ENCODE measurements around the gene PPP6C.
"Not testable (repeated sequence)": the region's sequence is repeated elsewhere in the genome, so short reads cannot be mapped to it uniquely, and the experiment has no call there.

The PPP6C gene

DNA sequence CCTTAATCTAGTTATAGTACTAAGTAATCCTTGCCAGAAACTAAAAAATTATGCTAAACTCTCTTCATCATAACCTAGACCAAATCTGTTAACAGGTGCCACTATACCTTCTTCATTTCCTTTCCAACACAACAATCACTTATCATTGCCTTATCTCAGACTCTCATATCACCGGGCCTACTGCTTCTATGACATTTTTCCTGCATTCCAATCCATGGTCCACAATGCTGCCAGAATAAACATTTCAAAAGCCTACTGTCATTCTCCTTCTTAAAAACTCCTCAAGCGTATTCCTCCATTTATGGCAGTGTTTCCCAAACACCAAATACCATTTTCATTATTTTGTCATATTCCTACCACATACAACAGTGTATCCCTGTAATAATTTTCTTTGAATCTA lies 6.5 kb downstream of the PPP6C start:
- no peak for DNase-seq (ENCODE audit: low read depth in 3 of 3)

DNA sequence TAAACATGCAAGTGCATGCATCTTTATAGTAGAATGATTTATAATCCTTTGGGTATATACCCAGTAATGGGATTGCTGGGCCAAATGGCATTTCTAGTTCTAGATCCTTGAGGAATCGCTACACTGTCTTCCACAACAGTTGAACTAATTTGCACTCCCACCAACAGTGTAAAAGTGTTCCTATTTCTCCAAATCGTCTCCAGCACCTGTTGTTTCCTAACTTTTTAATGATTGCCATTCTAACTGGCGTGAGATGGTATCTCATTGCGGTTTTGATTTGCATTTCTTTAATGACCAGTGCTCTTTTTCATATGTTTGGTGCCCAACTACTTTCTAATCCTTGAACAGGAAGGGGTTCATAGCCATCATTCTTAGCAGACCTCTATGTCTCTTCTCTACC lies 7.8 kb downstream of the PPP6C start:
- DNase-seq (ENCODE audit: low read depth in 3 of 3) = not testable (repeated sequence)

DNA sequence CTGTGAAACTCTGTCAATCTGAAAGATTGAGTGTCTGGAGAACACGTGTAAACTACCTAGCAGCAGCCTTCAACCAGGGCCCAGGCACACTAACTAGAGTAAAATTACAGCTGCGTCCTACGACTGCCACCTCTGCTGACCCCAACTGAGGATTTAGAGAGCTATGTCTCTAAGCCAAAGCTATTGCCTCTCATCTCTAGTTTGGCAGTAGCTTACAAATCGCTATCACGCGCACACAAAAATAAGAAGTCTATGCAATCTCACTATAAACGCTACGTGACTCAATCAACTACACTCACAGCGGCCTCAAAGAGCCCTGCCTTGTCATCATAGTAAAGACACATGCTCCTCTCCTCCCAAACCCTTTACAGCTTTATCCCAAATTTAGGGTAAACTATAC lies 8.7 kb downstream of the PPP6C start:
- DNase-seq (ENCODE audit: low read depth in 3 of 3) = no peak

DNA sequence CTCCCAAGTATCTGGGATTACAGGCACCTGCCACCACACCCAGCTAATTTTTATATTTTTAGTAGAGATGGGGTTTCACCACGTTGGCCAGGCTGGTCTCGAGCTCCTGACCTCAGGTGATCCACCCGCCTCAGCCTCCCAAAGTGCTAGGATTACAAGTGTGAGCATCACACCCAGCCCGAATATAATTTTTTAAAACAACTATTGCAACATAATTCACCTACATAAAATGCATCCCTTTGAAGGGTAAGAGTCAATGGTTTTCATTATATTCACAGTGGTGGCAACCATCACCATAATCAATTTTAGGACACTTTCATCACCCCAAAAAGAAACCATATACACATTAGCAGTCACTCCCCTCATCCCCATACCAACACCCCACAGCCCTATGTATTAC lies 9.8 kb downstream of the PPP6C start:
- not testable (repeated sequence) for DNase-seq (ENCODE audit: low read depth in 3 of 3)

DNA sequence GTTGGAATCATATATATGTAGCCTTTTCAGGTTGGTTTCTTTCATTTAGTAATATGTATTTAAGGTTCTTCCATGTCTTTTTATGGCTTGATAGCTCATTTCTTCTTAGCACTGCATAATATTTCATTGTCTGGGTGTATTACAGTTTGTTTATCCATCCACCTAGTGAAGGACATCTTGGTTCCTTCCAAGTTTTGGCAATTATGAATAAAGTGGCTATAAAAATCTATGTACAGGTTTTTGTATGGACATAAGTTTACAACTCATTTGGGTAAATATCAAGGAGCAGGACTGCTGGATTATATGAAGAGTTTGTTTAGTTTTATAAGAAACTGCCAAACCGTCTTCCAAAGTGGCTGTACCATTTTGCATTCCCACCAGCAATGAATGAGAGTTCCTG lies 11.7 kb downstream of the PPP6C start:
- no peak for DNase-seq (ENCODE audit: low read depth in 3 of 3)

DNA sequence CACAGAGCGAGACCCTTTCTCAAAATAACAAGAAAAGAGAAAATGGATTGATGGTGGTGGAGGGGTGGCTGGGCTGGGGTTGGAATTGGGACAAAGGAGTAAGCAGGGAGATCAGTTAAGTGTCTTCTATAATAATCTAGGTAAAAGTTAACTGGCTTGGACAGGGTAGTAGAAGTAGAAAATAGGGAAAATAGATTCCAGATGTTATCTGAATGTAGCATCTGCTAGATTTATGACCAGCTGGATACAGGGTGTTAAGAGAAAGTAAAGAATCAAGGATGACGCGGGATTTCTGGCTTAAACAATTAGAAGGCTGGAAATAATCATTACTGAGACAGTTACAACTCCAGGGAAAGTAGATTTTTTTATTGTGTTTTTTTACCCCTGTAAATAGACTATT lies 13.0 kb downstream of the PPP6C start:
- DNase-seq (ENCODE audit: low read depth in 3 of 3) = no peak

DNA sequence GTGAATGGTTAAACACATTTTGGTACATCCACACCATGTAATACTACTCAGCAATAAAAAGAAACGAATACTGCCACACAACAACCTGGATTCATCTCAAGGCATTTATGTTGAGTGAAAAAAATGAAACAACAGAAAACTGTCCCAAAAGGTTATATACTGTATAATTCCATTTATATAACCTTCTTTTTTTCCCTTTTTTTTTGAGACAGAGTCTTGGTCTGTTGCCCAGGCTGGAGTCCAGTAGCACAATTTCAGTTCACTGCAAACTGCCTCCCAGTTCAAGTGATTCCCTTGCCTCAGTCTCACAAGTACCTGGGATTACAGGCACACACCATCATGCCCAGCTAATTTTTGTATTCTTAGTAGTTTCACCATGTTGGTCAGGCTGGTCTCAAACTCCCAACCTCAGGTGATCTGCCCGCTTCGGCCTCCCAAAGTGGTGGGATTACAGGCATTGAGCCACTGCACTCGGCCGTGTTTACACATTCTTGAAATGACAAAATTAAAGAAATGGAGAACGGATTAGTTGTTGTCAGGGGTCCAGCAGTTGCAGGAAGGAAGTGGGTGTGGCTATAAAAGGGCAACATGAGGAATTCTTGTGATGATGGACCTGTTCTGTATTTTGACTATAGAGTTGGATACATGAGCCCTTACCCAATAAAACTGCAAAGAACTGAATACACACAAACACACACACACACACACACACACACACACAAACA lies 17.4 kb downstream of the PPP6C start:
- DNase-seq (ENCODE audit: low read depth in 3 of 3) = no peak

DNA sequence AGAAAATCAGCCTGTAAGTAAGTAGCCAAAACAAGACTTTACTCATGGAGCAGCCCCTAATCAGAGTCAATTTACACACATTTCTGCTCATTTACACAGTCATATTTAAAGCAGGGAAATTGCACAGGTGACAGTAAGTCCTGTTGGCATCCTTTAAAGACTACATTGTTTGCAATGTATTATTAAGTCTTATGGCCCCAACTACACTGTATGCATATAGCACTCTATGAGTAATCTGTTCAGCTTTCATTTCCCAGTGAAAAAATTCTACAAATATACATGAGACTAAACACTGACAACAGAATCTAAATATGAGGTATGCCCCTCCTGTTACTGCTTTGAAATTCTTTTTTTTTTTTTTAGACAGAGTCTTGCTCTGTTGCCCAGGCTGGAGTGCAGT lies 19.7 kb downstream of the PPP6C start:
- no peak for DNase-seq (ENCODE audit: low read depth in 3 of 3)

DNA sequence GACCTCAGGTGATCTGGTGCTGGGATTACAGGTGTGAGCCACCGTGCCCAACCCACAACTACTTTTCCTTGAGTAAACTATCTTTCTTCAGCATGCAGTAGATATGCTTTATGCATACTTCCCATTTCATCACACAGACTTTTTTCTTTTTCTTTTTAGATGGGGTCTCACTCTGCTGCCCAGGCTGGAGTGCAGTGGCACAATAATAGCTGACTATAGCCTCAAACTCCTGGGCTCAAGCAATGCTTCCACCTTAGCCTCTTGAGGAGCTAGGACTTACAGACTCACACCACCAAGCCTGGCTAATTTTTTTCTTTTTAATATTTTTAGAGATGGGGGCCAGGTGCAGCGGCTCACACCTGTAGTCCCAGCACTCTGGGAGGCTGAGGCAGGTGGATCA lies 22.8 kb downstream of the PPP6C start:
- DNase-seq (ENCODE audit: low read depth in 3 of 3) = no peak

DNA sequence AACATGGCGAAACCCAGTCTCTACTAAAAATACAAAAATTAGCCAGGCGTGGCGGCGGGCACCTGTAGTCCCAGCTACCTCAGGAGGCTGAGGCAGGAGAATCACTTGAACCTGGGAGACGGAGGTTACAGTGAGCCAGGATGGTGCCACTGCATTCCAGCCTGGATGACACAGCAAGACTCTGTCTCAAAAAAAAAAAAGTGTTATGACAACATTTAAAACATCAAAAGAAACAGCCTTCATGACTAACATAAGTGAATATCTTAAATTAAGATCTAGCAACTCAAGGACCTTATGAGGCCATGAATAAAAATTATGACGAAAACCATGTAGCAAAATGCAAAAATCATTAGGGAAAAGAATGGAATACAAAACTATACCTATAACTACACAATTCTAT lies 26.7 kb downstream of the PPP6C start:
- DNase-seq (ENCODE audit: low read depth in 3 of 3) = not testable (repeated sequence)

DNA sequence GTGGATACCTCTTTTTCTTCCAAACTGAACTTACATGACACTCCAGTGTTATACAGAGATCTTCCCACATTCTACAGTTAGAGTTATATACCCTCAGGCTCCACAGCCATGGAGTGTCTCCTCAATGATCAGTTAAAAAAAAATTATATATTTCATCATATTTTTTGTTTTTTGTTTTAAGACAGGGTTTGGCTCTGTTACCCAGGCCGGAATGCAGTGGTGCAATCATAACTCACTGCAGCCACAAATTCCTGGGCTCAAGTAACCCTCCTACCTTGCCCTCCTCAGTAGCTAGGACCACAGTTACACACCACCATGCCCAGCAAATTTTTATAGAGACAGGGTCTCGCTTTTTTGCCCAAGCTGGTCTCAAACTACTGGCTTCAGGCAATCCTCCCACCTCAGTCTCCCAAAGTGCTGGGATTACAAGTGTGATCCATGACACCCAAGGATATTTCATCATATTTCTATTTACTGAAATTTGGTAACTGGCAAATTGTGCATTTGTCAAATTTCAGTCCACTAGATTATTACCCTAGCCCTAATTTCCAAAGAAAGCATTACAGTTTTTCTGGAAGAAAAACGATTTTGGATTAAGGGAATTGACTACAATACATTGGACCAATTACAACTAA lies 28.2 kb downstream of the PPP6C start:
- no peak for DNase-seq (ENCODE audit: low read depth in 3 of 3)

DNA sequence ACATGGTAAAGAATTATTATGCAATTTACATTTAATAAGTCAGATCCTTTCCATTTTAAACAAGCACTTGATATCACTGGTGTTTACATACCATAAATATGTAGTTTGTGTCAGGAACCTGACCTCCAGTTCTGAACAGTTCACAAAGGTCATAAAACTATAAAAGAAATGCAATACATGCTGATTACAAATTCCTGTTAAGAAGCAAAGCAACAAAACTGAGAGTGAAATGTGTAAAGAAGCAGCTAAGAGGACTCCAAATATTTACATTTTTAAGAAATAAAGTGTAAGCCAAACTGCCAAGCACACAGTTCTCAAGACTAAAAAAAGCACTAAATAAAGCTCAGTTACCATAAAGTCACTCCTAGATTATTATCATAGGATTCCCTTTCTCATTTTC lies 28.9 kb downstream of the PPP6C start:
- no peak for DNase-seq (ENCODE audit: low read depth in 3 of 3)

DNA sequence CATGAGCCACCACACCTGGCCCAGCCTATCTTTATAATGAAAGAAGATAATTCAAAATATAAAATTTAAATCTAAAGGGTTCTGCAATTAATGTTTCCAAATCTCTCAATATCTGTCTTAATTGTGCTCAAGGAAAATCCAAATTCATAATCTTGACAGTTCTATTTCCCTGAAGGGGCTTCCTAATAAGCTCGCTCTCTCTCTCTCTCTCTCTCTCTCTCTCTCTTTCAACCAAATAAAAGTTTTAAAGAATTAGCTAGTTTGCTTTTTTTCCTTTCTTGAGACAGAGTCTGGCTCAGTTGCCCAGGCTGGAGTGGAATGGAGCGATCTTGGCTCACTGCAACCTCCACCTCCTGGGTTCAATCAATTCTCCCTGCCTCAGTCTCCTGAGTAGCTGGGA lies 33.1 kb downstream of the PPP6C start:
- DNase-seq (ENCODE audit: low read depth in 3 of 3) = no peak

DNA sequence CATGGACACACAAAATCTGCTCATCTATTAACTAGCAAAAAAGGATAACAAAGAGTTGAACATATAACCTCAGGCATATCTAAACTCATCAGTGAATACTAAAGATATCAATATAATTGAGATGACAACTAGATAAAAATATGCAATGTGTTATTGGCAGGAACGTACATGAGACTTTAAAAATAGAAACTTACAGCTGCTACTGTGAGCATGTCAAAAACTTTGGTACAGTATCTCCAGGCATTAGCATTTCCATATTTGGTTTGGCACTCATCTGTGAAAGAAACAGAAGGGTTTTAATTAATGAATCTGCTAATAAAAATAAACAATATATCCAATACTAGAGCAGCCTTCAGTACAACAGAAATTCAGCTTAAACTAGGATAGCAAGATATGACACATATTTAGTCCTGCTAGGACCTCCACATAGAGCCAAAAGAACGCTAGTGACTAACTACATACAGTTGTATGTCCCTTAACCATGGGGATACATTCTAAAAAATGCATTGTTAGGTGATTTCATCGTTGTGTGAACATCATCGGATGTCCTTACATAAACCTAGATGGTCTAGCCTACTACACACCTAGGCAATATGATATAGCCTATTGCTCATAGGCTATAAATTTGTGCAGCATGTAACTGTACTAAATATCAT lies 35.8 kb downstream of the PPP6C start:
- no peak for DNase-seq (ENCODE audit: low read depth in 3 of 3)

DNA sequence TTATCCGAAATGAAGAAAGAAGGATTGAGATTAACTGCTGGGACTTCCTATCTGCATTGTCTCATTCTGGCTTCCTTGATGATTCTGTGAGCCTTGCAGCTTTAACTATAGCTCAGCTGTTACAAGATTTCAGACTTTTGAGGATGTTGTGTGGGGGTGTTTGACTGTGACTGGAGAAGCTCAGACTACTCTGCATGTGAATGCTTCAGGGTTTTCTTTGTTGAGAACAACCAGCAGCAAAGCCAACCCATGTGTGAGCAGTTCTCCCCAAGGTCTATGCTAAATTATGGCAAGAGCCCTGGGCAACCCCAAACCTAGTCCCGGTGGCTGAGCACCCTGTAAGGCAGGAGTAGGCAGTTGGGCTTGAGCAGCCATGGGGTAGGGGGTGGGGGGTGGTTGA lies 37.9 kb downstream of the PPP6C start:
- DNase-seq (ENCODE audit: low read depth in 3 of 3) = no peak

DNA sequence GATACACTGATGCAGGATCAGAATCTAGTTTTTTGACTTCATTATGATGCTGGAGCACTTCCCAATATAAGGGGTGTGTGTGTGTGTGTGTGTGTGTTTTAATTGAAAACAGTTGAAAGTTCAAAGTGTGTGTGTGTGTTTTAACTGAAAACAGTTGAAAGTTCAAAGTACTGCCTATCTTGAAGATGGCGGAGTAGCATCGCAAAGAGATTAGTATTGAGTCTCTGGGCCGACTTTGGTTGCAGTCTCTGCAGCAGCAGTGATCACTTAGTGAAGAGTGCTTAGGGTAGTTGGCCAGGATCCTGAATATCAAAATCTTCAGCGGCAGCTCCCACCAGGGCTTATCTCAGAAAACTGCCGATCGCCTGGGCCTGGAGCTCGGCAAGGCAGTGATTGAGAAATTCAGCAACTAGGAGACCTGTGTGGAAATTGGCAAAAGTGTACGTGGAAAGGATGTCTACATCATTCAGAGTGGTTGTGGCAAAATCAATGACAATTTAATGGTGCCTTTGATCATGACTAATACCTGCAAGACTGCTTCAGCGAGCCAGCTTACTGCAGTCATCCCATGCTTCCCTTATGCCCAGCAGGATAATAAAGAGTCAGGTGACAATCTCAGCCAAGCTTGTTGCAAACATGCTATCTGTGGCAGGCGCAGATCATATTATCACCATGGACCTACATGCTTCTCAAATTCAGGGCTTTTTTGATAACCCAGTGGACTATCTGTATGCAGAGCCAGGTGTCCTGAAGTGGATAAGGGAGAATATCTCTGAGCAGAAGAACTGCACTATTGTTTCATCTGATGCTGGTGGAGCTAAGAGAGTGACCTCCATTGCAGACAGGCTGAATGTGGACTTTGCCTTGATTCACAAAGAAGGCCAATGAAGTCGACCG lies 39.0 kb downstream of the PPP6C start:
- DNase-seq (ENCODE audit: low read depth in 3 of 3) = no peak

DNA sequence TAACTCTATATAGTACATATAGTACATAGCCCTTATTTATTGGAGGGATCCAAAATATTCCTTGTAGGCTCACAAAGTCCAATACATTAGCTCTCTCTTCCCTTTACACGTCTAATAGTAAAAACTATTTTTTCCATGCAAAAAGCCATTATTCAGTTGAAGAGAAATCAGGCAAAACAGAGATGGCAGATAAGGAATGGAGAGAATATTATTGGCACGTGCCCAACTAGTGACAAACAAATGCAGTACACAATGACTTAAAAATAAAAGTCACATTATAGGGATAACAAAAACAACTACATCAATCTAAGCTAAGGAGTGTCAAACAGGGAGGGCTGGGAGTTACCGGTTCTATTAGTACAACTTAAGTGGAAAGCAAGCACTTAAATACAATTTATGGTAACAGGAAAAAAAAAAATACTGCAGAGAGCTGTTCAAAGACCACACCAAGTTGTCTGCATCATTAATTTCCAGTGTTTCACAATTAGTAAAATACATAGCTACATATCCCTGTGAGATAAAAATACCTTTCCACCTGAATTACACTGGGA lies 42.1 kb downstream of the PPP6C start:
- no peak for DNase-seq (ENCODE audit: low read depth in 3 of 3)

DNA sequence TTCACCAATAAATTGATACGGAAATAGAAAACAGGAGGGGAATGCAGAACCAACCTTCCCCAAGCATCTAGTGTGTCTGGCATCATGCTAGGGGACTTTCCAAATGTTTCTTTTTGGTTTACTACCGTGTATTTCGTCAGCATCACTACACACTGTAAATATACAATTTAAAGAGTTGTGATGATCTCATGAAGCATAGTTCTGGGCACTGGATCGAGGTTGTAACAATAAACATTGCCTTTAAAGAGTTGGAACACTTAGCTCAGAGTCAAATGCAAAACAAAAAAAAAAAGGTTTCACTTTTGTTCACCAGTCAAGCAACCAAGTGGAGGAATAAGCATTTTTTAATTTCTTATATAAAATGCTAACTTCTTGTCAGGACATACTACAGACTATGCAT lies 43.4 kb downstream of the PPP6C start:
- no peak for DNase-seq (ENCODE audit: low read depth in 3 of 3)

DNA sequence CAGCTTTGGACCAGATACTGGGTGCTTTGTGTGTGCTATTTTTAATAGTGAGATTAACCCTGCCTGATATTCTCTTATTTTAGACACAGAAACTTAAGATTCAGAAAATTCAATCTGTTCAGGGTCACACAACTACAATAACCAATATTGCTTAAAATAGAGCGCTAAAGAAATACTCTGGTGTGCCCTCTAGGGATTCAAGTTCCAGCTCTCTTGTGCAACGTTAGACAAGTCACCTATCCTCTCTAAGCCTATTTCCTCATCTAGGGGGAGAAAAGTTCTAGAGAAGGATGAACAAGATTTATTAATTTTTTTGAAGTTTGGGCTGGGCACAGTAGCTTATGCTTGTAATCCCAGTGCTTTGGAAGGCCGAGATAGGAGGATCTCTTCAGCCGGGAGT lies 44.2 kb downstream of the PPP6C start:
- no peak for DNase-seq (ENCODE audit: low read depth in 3 of 3)

DNA sequence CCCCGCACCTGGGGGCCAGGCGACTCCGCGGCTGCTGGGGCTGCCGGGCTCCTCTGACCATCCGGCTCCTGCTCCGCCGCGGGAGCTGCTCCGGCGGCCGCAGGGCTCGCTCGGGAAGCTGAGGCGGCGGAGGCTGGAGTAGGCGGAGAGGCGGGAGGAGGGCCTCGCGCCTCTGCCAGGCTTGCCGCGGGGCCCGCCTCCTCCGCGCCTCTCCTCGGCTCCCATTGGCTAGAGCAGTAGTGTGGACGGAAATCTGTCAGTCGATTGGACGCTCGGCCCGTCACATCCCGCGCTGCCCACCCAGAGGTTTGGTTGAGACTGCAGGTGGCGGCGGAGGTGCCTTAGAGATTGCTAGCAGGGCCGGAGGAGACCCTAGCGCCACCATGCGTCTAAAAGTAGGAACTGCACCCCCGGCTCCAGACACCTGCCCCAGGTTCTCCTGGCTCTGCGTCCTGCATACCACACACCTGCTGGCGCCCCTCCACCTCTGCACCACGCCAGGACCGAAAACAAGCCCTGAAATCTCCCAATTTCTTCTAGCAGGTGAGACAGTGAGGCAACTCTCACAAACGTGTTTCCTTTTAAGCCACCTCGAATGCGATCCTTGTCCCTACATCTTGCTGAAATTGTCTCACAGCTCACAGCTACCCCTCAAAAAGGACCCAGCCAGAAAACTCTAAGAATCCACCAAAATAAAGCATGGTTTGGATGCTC lies 46.1 kb downstream of the PPP6C start, which contains the start of gene SCAI:
SCAI (minus strand) TSS at position 152 of the 714 bp plus-strand sequence; CDS start at position 61, 91 bp downstream.
- peak; percentile 91 to 98 (median 97) for DNase-seq (ENCODE audit: low read depth in 3 of 3)

Data from stimulated activated CD4-positive, alpha-beta T cell treated with anti-CD3 and anti-CD28 coated beads, TNF-alpha, amount 100 ng/mL, for 4 hours (primary cell).